Adrenal gland (tissue), 12 donors: ENCODE results near the gene SLC51B. TPM values are rescaled to one million over a fixed set of nuclear protein-coding genes. Genes with fewer than 3 reads are reported as not detected.
"Not testable (repeated sequence)": the region's sequence is repeated elsewhere in the genome, so short reads cannot be mapped to it uniquely, and the experiment has no call there.

Source experiments
- DNase-seq, 7 donors: peaks; one replicate each; pipeline ENCODE4 v3.0.0-alpha.2; 2019 to 2020
- H3K27ac ChIP-seq, 5 donors: fragments of 200-600 bp; sonication (generic) in 4 of 5; 1 replicate in 3 of 5; 2 replicates in 2 of 5; pipeline versions ENCODE4 v1.5.1 to v1.8.0; 2016 to 2020; ENCODE audit warnings: mild to moderate bottlenecking in 1 of 5
- H3K27me3 ChIP-seq: fragments of 200-600 bp; 2 replicates; pipeline ENCODE4 v1.8.0; 2021
- H3K36me3 ChIP-seq, 2 donors: fragments of 200-600 bp; replicated peaks in 1 of 2; 1 replicate in 1 of 2; 2 replicates in 1 of 2; pipeline versions ENCODE4 v1.5.1 to v1.8.0; 2018 to 2022
- H3K4me1 ChIP-seq, 2 donors: fragments of 200-600 bp; replicated peaks in 1 of 2; 1 replicate in 1 of 2; 2 replicates in 1 of 2; pipeline versions ENCODE4 v1.5.1 to v1.8.0; 2018 to 2021
- H3K4me3 ChIP-seq, 4 donors: fragments of 200-600 bp; sonication (generic) in 3 of 4; one replicate each; pipeline ENCODE4 v1.5.1; 2016 to 2018
- H3K9me3 ChIP-seq, 3 donors: fragments of 200-600 bp; sonication (generic) in 1 of 3; replicated peaks in 1 of 3; 1 replicate in 2 of 3; 2 replicates in 1 of 3; pipeline versions ENCODE4 v1.5.1 to v1.8.0; 2016 to 2021
- CTCF ChIP-seq, 6 experiments: fragments of 450-650 bp in 4 of 6; fragments of 200-600 bp in 2 of 6; sonication (generic) in 1 of 6; IDR thresholded peaks; 1 replicate in 5 of 6; 2 replicates in 1 of 6; pipeline versions ENCODE4 v1.5.1 to v1.8.0; 2016 to 2021; ENCODE audit warnings: antibody characterized with exemption in 6 of 6, mild to moderate bottlenecking in 2 of 6, moderate library complexity in 1 of 6
- POLR2A ChIP-seq, 2 donors: fragments of 450-650 bp; IDR thresholded peaks; one replicate each; pipeline ENCODE4 v1.6.1; 2017; ENCODE audit warnings: antibody characterized with exemption in 2 of 2, mild to moderate bottlenecking in 2 of 2, moderate library complexity in 1 of 2
- WGBS, 4 donors: extraction: QIAGEN DNeasy Blood & Tissue Kit in 2 of 4; methylation state at CpG; one replicate each; pipeline versions ENCODE4 v1.1.5 to v1.1.7; 2013 to 2017; 5-methylcytosine and 5-hydroxymethylcytosine counted together
- intact Hi-C, 2 donors: fragments of 100-400 bp; cut with DNase I; formaldehyde crosslinking; loops; one replicate each; pipeline versions ENCODE4 v1.14.1 to v1.15.0; 2022 to 2023
- polyA plus RNA-seq, 3 donors: library from polyadenylated mRNA; stranded (reverse); fragments of 200-250 nt in 2 of 3; fragments of 350-450 nt in 1 of 3; fragmentation: Illumina TruSeq in 1 of 3; extraction: RNeasy Lipid Tissue Mini Kit (QIAGEN cat#74804) in 1 of 3; gene quantifications; one replicate each; pipeline ENCODE4 v1.2.3, GENCODE V29; 2013 to 2014
- total RNA-seq, 9 donors: library from RNA; depleted of rRNA in 4 of 9; stranded (reverse); fragments of >200 nt in 4 of 9; fragments of 120-200 nt in 1 of 9; fragmentation: NEBNext Ultra II Directional in 1 of 9; extraction: Animal tissue kit (Norgen Biotek cat#: 25700) in 1 of 9; gene quantifications; one replicate each; pipeline versions ENCODE4 v1.1.0 to v1.2.4, GENCODE V29; 2013 to 2023
- donor health status: healthy with polysubstance abuse.
- donor health status: Bipolar disorder and iron deficiency.
- donor health status: DM: yes; HTN: yes; CAD: no.
- donor health status: DM: no; HTN: no; CAD: no.
- donor health status: DM: no; HTN: no; CAD: no.
- donor health status: DM: yes; HTN: yes; CAD: no.

SLC51B gene
- total and polyA plus RNA-seq, 12 donors, result 0.32 to 3.1 (median 0.69) TPM; not detected in 3

GRCh38 chr15:65072617-65073016 is 27.4 kb downstream of the SLC51B start:
- no peak for DNase-seq
- no peak for TF ChIP-seq CTCF (IDR thresholded peaks at IDR 0.05)
- no peak for TF ChIP-seq POLR2A (IDR thresholded peaks at IDR 0.05)
- peaks cover 0 to 14% of the 10 kb centered on the region in 2 donors for H3K4me1 ChIP-seq
- peak overlapping the region in 1 of 5 donors; percentile 3 for H3K27ac ChIP-seq
- H3K36me3 ChIP-seq, result no peaks in the 10 kb centered on the region
- no peaks in the 10 kb centered on the region for H3K9me3 ChIP-seq
- H3K4me3 ChIP-seq, result no peak overlapping the region
- intact Hi-C loops, result no loop called here
- 84 to 96% (median 90%) methylated on average over 3 of the region's 3 CpGs for whole genome bisulfite sequencing, 4 donors
- H3K27me3 ChIP-seq, result peaks cover 17% of the 10 kb centered on the region

GRCh38 chr15:65074946-65075345 is 29.8 kb downstream of the SLC51B start:
- 88 to 100% (median 94%) methylated on average over 5 to 16 of the region's 22 CpGs; no CpG with 5 or more reads in 1 of the 4 donors for WGBS, 4 donors
- intact Hi-C loops, H3K4me3 ChIP-seq, H3K9me3 ChIP-seq, DNase-seq, H3K27ac ChIP-seq, H3K36me3 ChIP-seq: not testable (repeated sequence)
- peaks cover 18% of the 10 kb centered on the region for H3K27me3 ChIP-seq
- H3K4me1 ChIP-seq, result peaks cover 0 to 14% of the 10 kb centered on the region in 2 donors

DNA sequence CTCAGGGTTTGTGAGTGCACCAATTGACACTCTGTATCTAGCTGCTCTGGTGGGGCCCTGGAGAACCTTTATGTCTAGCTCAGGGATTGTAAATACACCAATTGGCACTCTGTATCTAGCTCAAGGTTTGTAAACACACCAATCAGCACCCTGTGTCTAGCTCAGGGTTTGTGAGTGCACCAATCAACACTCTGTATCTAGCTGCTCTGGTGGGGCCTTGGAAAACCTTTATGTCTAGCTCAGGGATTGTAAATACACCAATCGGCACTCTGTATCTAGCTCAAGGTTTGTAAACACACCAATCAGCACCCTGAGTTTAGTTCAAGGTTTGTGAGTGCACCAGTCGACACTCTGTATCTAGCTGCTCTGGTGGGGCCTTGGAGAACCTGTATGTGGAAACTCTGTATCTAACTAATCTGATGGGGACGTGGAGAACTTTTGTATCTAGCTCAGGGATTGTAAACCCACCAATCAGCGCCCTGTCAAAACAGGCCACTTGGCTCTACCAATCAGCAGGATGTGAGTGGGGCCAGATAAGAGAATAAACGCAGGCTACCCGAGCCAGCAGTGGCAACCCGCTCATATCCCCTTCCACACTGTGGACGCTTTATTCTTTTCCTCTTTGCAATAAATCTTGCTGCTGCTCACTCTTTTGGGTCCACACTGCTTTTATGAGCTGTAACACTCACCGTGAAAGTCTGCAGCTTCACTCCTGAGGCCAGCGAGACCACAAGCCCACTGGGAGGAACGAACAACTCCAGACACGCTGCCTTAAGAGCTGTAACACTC is 30.6 kb downstream of the SLC51B start:
- H3K27ac ChIP-seq, H3K9me3 ChIP-seq, H3K4me1 ChIP-seq, DNase-seq, intact Hi-C loops, H3K36me3 ChIP-seq, H3K4me3 ChIP-seq: not testable (repeated sequence)
- WGBS, 4 donors, result 59 to 75% (median 74%) methylated on average over 11 to 12 of the region's 12 CpGs
- peaks cover 18% of the 10 kb centered on the region for H3K27me3 ChIP-seq

DNA sequence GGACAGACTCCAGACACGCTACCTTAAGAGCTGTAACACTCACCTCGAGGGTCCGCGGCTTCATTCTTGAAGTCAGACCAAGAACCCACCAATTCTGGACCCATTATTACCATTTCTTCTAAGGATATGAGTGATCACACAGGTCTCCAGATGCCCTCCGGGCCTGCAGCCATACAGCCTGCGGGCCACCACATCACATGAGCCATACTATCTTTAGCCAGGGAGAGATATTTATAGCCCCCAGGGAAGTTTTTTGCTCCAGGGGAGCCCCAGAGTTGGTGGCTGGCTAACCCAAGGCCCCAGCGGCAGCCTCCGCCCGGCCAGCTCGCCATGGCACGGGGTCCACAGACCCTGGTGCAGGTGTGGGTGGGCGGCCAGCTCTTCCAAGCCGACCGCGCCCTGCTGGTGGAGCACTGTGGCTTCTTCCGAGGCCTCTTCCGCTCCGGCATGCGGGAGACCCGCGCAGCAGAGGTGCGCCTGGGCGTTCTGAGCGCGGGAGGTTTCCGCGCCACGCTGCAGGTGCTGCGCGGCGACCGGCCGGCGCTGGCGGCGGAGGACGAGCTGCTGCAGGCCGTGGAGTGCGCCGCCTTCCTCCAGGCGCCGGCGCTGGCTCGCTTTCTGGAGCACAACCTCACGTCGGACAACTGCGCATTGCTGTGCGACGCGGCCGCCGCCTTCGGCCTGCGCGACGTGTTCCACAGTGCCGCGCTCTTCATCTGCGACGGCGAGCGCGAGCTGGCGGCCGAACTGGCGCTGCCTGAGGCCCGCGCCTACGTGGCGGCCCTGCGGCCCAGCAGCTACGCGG is 31.5 kb downstream of the SLC51B start, which contains the start of gene KBTBD13:
KBTBD13 (plus strand) TSS at position 261 of the 805 bp plus-strand sequence; CDS start at position 331, 70 bp downstream.
- intact Hi-C loops, result no loop called here

More for the DNA sequence above, 31.5 kb downstream of the SLC51B start, which contains the start of gene KBTBD13:
- no peak for TF ChIP-seq CTCF (IDR thresholded peaks at IDR 0.05)
- no peak for TF ChIP-seq POLR2A (IDR thresholded peaks at IDR 0.05)
- no peak for DNase-seq
- H3K27me3 ChIP-seq, result peaks cover 18% of the 10 kb centered on the region
- H3K4me1 ChIP-seq, result peaks cover 0 to under 1% of the 10 kb centered on the region in 2 donors
- H3K9me3 ChIP-seq, result no peaks in the 10 kb centered on the region
- no peak within 1 kb of the TSS for H3K4me3 ChIP-seq
- no peaks in the 10 kb centered on the region for H3K36me3 ChIP-seq
- 59 to 93% (median 73%) methylated on average over 3 to 73 of the region's 73 CpGs for WGBS, 4 donors
- no peak within 1 kb of the TSS for H3K27ac ChIP-seq
